ENCODE measurements around the gene BICD2. TPM values are rescaled to one million over a fixed set of nuclear protein-coding genes. Genes with fewer than 3 reads are reported as not detected.

Gene BICD2
- total and polyA plus RNA-seq, 10 of the 15 experiments (the other 5 are each of a cell fraction or from before 2014, with no cell fraction given) = 5.3 to 25.5 (median 14.4) TPM

DNA sequence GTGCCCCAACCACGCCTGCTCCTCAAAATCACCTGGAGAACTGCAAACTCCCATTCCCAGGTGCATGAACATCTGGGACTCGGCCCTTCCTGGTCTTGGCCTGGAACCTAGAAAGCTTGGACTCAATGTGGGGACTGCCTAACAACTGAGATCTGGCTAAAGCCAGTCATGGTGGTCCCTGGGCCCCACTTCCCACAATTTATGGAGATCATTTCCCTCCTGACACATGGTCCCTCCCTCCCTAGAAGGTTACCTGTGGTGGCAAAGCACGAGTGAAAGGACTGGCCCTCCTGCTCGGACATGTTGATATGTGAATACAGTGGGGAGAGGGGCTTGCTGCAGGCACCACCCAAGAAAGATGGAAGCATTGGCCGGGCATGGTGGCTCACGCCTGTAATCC, 18.8 kb downstream of the BICD2 start:
- ATAC-seq (no peak), FAIRE-seq (no peak), DNase-seq (ENCODE audit: low read depth, low spot score) (no peak)
- no peaks in the 10 kb centered on the region for H3K27me3 ChIP-seq (replicated peaks in 1 of 2; ENCODE audit: control insufficient read depth in 2 of 2, insufficient read depth in 2 of 2, low read length in 1 of 2)
- ChIA-PET RAD21 (ENCODE audit: unreplicated experiment) (no interaction called here), SMC1A (ENCODE audit: uncharacterized antibody, unreplicated experiment) (no interaction called here), CTCF (interaction anchor here (1.6 to 2.0 kb wide), 2 partner anchors 29 to 45 kb away, joined by 3 to 6 read pairs; no protein-coding TSS in a partner anchor), POLR2A (interaction anchor here (0.9 kb wide), 1 partner anchor 8 kb away, joined by 3 read pairs; no protein-coding TSS in a partner anchor)
- no peak overlapping the region for H3K4me3 ChIP-seq
- no peak overlapping the region for H3K4me2 ChIP-seq (ENCODE audit: control insufficient read depth, insufficient read depth)
- no peaks in the 10 kb centered on the region for H3K9me3 ChIP-seq (replicated peaks; ENCODE audit: control insufficient read depth, insufficient read depth, low read length)
- 0 out of 2 replicates have a peak, but pooled peaks cover 3% of the 10 kb centered on the region for H4K20me1 ChIP-seq (ENCODE audit: control insufficient read depth, insufficient read depth)
- intact Hi-C loops (cut with micrococcal nuclease; ENCODE audit: unreplicated experiment) = no loop called here
- H3K4me1 ChIP-seq (ENCODE audit: control insufficient read depth, insufficient read depth, low read length) = peaks cover under 1% of the 10 kb centered on the region
- no peak for TF ChIP-seq SRF (IDR thresholded peaks at IDR 0.05; ENCODE audit: low read depth in 2 of 2, low read length in 2 of 2)
- no peak for TF ChIP-seq EP300 (IDR thresholded peaks at IDR 0.05; ENCODE audit: borderline replicate concordance in 1 of 2, control insufficient read depth in 1 of 2, low read depth in 2 of 2, low read length in 2 of 2)
- no peak for TF ChIP-seq ZNF217 (IDR thresholded peaks at IDR 0.05)
- no peak for TF ChIP-seq NFXL1 (IDR thresholded peaks at IDR 0.05; ENCODE audit: borderline replicate concordance)
- TF ChIP-seq, protein P1, sequence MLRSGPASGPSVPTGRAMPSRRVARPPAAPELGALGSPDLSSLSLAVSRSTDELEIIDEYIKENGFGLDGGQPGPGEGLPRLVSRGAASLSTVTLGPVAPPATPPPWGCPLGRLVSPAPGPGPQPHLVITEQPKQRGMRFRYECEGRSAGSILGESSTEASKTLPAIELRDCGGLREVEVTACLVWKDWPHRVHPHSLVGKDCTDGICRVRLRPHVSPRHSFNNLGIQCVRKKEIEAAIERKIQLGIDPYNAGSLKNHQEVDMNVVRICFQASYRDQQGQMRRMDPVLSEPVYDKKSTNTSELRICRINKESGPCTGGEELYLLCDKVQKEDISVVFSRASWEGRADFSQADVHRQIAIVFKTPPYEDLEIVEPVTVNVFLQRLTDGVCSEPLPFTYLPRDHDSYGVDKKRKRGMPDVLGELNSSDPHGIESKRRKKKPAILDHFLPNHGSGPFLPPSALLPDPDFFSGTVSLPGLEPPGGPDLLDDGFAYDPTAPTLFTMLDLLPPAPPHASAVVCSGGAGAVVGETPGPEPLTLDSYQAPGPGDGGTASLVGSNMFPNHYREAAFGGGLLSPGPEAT (IDR thresholded peaks at IDR 0.05; ENCODE audit: low read depth) = no peak
- TF ChIP-seq, protein P2, sequence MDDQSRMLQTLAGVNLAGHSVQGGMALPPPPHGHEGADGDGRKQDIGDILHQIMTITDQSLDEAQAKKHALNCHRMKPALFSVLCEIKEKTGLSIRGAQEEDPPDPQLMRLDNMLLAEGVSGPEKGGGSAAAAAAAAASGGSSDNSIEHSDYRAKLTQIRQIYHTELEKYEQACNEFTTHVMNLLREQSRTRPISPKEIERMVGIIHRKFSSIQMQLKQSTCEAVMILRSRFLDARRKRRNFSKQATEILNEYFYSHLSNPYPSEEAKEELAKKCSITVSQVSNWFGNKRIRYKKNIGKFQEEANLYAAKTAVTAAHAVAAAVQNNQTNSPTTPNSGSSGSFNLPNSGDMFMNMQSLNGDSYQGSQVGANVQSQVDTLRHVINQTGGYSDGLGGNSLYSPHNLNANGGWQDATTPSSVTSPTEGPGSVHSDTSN (IDR thresholded peaks at IDR 0.05; ENCODE audit: insufficient replicate concordance, low read depth, low read length) = no peak
- TF ChIP-seq, protein P3, sequence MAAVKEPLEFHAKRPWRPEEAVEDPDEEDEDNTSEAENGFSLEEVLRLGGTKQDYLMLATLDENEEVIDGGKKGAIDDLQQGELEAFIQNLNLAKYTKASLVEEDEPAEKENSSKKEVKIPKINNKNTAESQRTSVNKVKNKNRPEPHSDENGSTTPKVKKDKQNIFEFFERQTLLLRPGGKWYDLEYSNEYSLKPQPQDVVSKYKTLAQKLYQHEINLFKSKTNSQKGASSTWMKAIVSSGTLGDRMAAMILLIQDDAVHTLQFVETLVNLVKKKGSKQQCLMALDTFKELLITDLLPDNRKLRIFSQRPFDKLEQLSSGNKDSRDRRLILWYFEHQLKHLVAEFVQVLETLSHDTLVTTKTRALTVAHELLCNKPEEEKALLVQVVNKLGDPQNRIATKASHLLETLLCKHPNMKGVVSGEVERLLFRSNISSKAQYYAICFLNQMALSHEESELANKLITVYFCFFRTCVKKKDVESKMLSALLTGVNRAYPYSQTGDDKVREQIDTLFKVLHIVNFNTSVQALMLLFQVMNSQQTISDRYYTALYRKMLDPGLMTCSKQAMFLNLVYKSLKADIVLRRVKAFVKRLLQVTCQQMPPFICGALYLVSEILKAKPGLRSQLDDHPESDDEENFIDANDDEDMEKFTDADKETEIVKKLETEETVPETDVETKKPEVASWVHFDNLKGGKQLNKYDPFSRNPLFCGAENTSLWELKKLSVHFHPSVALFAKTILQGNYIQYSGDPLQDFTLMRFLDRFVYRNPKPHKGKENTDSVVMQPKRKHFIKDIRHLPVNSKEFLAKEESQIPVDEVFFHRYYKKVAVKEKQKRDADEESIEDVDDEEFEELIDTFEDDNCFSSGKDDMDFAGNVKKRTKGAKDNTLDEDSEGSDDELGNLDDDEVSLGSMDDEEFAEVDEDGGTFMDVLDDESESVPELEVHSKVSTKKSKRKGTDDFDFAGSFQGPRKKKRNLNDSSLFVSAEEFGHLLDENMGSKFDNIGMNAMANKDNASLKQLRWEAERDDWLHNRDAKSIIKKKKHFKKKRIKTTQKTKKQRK (IDR thresholded peaks at IDR 0.05; ENCODE audit: low read depth, low read length) = no peak
- H3K79me2 ChIP-seq (ENCODE audit: control insufficient read depth, insufficient read depth, low read length) = peaks cover 37% of the 10 kb centered on the region
- WGBS (ENCODE audit: insufficient coverage, insufficient replicate concordance, low lambda C conversion rate, missing lambda C conversion rate) = 76% methylated on average over 6 of the region's 6 CpGs
- in situ Hi-C loops (cut with MboI) = no loop called here
- H3K36me3 ChIP-seq (ENCODE audit: control insufficient read depth in 2 of 2, insufficient read depth in 2 of 2, low read length in 1 of 2) = no peaks in the 10 kb centered on the region
- no peak overlapping the region for H2AFZ ChIP-seq (ENCODE audit: control insufficient read depth, low read depth, low read length)
- H3K9ac ChIP-seq (ENCODE audit: control insufficient read depth, insufficient read depth, low read length) = no peak overlapping the region
- no TSS peak for BruUV-seq (replicated peaks)
- no peak overlapping the region for H3K27ac ChIP-seq (ENCODE audit: control insufficient read depth, insufficient read depth)
